Endothelial cell (in vitro differentiated cells): Measurements from ENCODE around the gene CXCR3. TPM values are rescaled to one million over a fixed set of nuclear protein-coding genes. Genes with fewer than 3 reads are reported as not detected.
"Not testable (repeated sequence)": the region's sequence is repeated elsewhere in the genome, so short reads cannot be mapped to it uniquely, and the experiment has no call there.

Source experiments
- DNase-seq: peaks from one replicate; pipeline ENCODE4 v3.0.0; 2021; ENCODE audit warnings: low spot score
- H3K27ac Mint-ChIP-seq: one replicate; pipeline ENCODE4 v1.8.0; 2021; ENCODE audit warnings: mixed read lengths, inconsistent platforms; ENCODE audit not compliant: unreplicated experiment
- H3K27me3 Mint-ChIP-seq: one replicate; pipeline ENCODE4 v1.8.0; 2021; ENCODE audit warnings: mild to moderate bottlenecking, moderate library complexity, mixed read lengths, inconsistent platforms; ENCODE audit not compliant: unreplicated experiment
- H3K36me3 Mint-ChIP-seq: one replicate; pipeline ENCODE4 v1.8.0; 2021; ENCODE audit warnings: mild to moderate bottlenecking, low read depth, mixed read lengths, inconsistent platforms; ENCODE audit not compliant: unreplicated experiment
- H3K4me1 Mint-ChIP-seq: one replicate; pipeline ENCODE4 v1.8.0; 2021; ENCODE audit warnings: mild to moderate bottlenecking, mixed read lengths, inconsistent platforms; ENCODE audit not compliant: unreplicated experiment
- H3K4me3 Mint-ChIP-seq: one replicate; pipeline ENCODE4 v1.8.0; 2021; ENCODE audit warnings: mild to moderate bottlenecking, mixed read lengths, inconsistent platforms; ENCODE audit not compliant: unreplicated experiment
- H3K9me3 Mint-ChIP-seq: one replicate; pipeline ENCODE4 v1.8.0; 2021; ENCODE audit warnings: mixed read lengths, inconsistent platforms; ENCODE audit not compliant: unreplicated experiment
- CTCF ChIP-seq: fragments of 200-600 bp; sonication (generic); IDR thresholded peaks from one replicate; pipeline ENCODE4 v1.5.0; 2021; ENCODE audit warnings: antibody characterized with exemption; ENCODE audit not compliant: unreplicated experiment
- total RNA-seq: library from RNA; stranded (reverse); fragmentation: NEBNext Ultra II Directional; extraction: Animal tissue kit (Norgen Biotek cat#: 25700); gene quantifications from one replicate; pipeline ENCODE4 v1.2.1, GENCODE V29; 2021; ENCODE audit not compliant: unreplicated experiment

Gene CXCR3
- total RNA-seq, 1 donor from 2014 or later = 0.54 TPM

GRCh38 chrX:71612256-71612655 lies 6.1 kb downstream of the CXCR3 start:
- H3K27me3 Mint-ChIP-seq = no peaks in the 10 kb centered on the region
- H3K9me3 Mint-ChIP-seq = no peaks in the 10 kb centered on the region
- peaks cover 52% of the 10 kb centered on the region for H3K36me3 Mint-ChIP-seq
- H3K4me1 Mint-ChIP-seq = peaks cover 25% of the 10 kb centered on the region
- H3K4me3 Mint-ChIP-seq = no peak overlapping the region
- no peak for DNase-seq
- no peak overlapping the region for H3K27ac Mint-ChIP-seq
- TF ChIP-seq CTCF = no peak

GRCh38 chrX:71611736-71612135 lies 6.6 kb downstream of the CXCR3 start:
- not testable (repeated sequence) for H3K27me3 Mint-ChIP-seq, DNase-seq, H3K27ac Mint-ChIP-seq, H3K9me3 Mint-ChIP-seq
- peak overlapping the region; percentile 71 for H3K4me3 Mint-ChIP-seq
- H3K4me1 Mint-ChIP-seq = peaks cover 25% of the 10 kb centered on the region
- H3K36me3 Mint-ChIP-seq = peaks cover 53% of the 10 kb centered on the region

GRCh38 chrX:71609095-71609750 lies 9.1 kb downstream of the CXCR3 start:
- no peak for DNase-seq
- peak overlapping the region; percentile 77 for H3K4me3 Mint-ChIP-seq
- no peaks in the 10 kb centered on the region for H3K9me3 Mint-ChIP-seq
- TF ChIP-seq CTCF = no peak
- no peaks in the 10 kb centered on the region for H3K27me3 Mint-ChIP-seq
- H3K27ac Mint-ChIP-seq = peak overlapping the region; percentile 7
- peaks cover 38% of the 10 kb centered on the region for H3K4me1 Mint-ChIP-seq
- peaks cover 57% of the 10 kb centered on the region for H3K36me3 Mint-ChIP-seq

- H3K4me3 Mint-ChIP-seq = no peak overlapping the region
- H3K36me3 Mint-ChIP-seq = peaks cover 62% of the 10 kb centered on the region
- TF ChIP-seq CTCF = no peak
- H3K27me3 Mint-ChIP-seq = no peaks in the 10 kb centered on the region
- peaks cover 34% of the 10 kb centered on the region for H3K4me1 Mint-ChIP-seq
- H3K27ac Mint-ChIP-seq = peak overlapping the region; percentile 70
- no peak for DNase-seq
- no peaks in the 10 kb centered on the region for H3K9me3 Mint-ChIP-seq
Observed at GRCh38 chrX:71607488-71607887, 10.8 kb downstream of the CXCR3 start.

GRCh38 chrX:71606536-71607216 lies 11.6 kb downstream of the CXCR3 start:
- Mint-ChIP-seq H3K4me3 (no peak overlapping the region), H3K27me3 (no peaks in the 10 kb centered on the region), H3K36me3 (peaks cover 66% of the 10 kb centered on the region), H3K4me1 (peaks cover 34% of the 10 kb centered on the region), H3K27ac (peak overlapping the region; percentile 91), H3K9me3 (no peaks in the 10 kb centered on the region)
- DNase-seq = no peak
- no peak for TF ChIP-seq CTCF
